ENCODE results near the gene KIF26B.
A peak's percentile ranks its signal among the peaks of the same experiment; 100 is the strongest.
"Not testable (repeated sequence)": the region's sequence is repeated elsewhere in the genome, so short reads cannot be mapped to it uniquely, and the experiment has no call there.

The KIF26B gene

GRCh38 chr1:245306628-245307410, 152.0 kb downstream of the KIF26B start:
- Histone ChIP-seq H3K4me3 (ENCODE audit: low read depth, low read length) (no peak overlapping the region), H3K36me3 (ENCODE audit: control insufficient read depth, insufficient read depth, low read length) (no peaks in the 10 kb centered on the region), H3K4me1 (ENCODE audit: control insufficient read depth, insufficient read depth, low read length) (peaks cover 12% of the 10 kb centered on the region), H3K9me3 (ENCODE audit: control insufficient read depth, insufficient read depth, low read depth, low read length) (peaks cover 4% of the 10 kb centered on the region; the same call in 1 of the 2 replicates), H3K27me3 (ENCODE audit: control insufficient read depth, insufficient read depth, low read length) (no peaks in the 10 kb centered on the region), H3K27ac (ENCODE audit: low read depth, low read length) (no peak overlapping the region), H3K9ac (ENCODE audit: low read length) (no peak overlapping the region)

- peaks cover 4% of the 10 kb centered on the region; the same call in 1 of the 2 replicates for H3K9me3 ChIP-seq (ENCODE audit: control insufficient read depth, insufficient read depth, low read depth, low read length)
- H3K27me3 ChIP-seq (ENCODE audit: control insufficient read depth, insufficient read depth, low read length) = no peaks in the 10 kb centered on the region
- H3K4me3 ChIP-seq (ENCODE audit: low read depth, low read length) = no peak overlapping the region
- no peak overlapping the region for H3K27ac ChIP-seq (ENCODE audit: low read depth, low read length)
- H3K36me3 ChIP-seq (ENCODE audit: control insufficient read depth, insufficient read depth, low read length) = no peaks in the 10 kb centered on the region
- peaks cover 20% of the 10 kb centered on the region for H3K4me1 ChIP-seq (ENCODE audit: control insufficient read depth, insufficient read depth, low read length)
- H3K9ac ChIP-seq (ENCODE audit: low read length) = peak overlapping the region; percentile 47
These were observed 156.1 kb downstream of the KIF26B start for GRCh38 chr1:245310571-245311531.

DNA sequence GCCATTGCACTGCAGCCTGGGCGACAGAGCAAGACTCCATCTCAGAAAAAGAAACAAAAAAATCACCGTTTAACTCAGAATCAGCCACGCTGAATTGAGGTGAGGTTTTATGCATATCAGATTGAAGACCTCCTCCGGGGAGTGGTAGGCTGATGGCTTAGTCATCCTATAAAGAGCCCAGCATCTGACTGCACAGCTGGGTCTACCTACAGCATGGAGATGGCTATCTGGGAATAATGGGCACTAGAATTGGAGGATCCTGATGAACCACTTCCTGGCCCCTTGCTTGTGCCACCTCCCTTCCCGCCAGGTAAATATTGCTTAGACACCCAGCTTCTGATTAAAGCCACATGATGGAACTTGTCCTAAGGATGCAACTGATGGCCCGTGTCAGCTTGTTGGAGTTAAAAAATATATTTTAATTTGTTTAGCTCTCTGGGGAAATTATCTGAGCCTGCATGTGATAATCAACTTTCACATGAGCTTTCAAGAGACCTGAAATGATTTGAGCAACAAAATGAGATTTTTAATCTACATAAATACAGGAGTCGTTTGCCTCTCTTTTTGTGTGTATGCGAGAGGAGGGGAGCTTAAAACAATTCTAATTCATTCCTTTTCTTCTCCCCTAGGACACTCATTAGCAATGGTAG, 157.2 kb downstream of the KIF26B start:
- Histone ChIP-seq H3K27me3 (ENCODE audit: control insufficient read depth, insufficient read depth, low read length) (no peaks in the 10 kb centered on the region), H3K4me1 (ENCODE audit: control insufficient read depth, insufficient read depth, low read length) (peaks cover 20% of the 10 kb centered on the region), H3K36me3 (ENCODE audit: control insufficient read depth, insufficient read depth, low read length) (no peaks in the 10 kb centered on the region), H3K4me3 (ENCODE audit: low read depth, low read length) (no peak overlapping the region), H3K9me3 (ENCODE audit: control insufficient read depth, insufficient read depth, low read depth, low read length) (peaks cover 4% of the 10 kb centered on the region; the same call in 1 of the 2 replicates), H3K9ac (ENCODE audit: low read length) (no peak overlapping the region), H3K27ac (ENCODE audit: low read depth, low read length) (no peak overlapping the region)

DNA sequence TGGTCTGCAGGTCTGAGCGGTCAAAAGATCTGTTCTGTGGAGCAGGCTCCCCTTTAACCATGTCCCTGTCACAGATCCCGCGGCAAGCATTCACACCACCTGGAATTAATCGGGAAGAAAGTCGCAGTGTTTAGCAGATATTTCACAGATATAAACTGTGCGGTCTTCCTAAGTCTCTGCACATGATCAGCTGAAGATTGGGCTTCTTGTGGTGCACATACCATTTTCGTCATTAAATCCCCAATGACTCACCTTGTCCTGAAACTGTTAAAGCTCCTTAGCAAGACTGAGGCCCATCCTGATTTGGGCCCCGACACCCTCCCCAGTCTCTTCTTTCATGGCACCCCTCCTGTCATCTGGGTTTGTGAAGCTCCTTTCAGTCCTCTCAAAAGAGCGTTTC, 158.8 kb downstream of the KIF26B start:
- Histone ChIP-seq H3K9ac (ENCODE audit: low read length) (no peak overlapping the region), H3K4me1 (ENCODE audit: control insufficient read depth, insufficient read depth, low read length) (peaks cover 25% of the 10 kb centered on the region), H3K27ac (ENCODE audit: low read depth, low read length) (no peak overlapping the region), H3K36me3 (ENCODE audit: control insufficient read depth, insufficient read depth, low read length) (no peaks in the 10 kb centered on the region), H3K4me3 (ENCODE audit: low read depth, low read length) (no peak overlapping the region), H3K9me3 (ENCODE audit: control insufficient read depth, insufficient read depth, low read depth, low read length) (peaks cover 4% of the 10 kb centered on the region; the same call in 1 of the 2 replicates), H3K27me3 (ENCODE audit: control insufficient read depth, insufficient read depth, low read length) (no peaks in the 10 kb centered on the region)

DNA sequence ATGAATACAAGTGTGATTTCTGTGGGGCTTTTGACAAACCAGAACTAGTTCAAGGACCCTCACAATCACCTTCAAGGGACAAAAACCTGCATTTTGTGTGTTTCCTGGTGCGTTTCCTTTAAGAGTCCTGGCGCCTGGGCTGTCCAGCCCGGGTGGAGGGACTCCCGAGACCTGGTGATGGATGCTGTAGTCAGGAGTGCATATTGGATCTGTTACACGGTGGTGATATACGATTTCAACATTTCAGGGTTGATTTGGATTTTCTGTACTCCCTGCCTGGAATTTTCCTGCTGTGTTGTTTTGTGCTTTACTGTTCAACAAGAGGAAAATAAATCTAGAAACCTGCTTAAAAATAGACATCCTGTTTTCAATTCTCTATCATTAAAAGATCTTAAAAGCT, 162.0 kb downstream of the KIF26B start:
- H3K4me3 ChIP-seq (ENCODE audit: low read depth, low read length) = no peak overlapping the region
- peaks cover 13% of the 10 kb centered on the region for H3K4me1 ChIP-seq (ENCODE audit: control insufficient read depth, insufficient read depth, low read length)
- H3K9ac ChIP-seq (ENCODE audit: low read length) = no peak overlapping the region
- H3K36me3 ChIP-seq (ENCODE audit: control insufficient read depth, insufficient read depth, low read length) = no peaks in the 10 kb centered on the region
- H3K9me3 ChIP-seq (ENCODE audit: control insufficient read depth, insufficient read depth, low read depth, low read length) = no peaks in the 10 kb centered on the region
- no peak overlapping the region for H3K27ac ChIP-seq (ENCODE audit: low read depth, low read length)
- no peaks in the 10 kb centered on the region for H3K27me3 ChIP-seq (ENCODE audit: control insufficient read depth, insufficient read depth, low read length)

GRCh38 chr1:245317217-245317616, 162.4 kb downstream of the KIF26B start:
- Histone ChIP-seq H3K9me3 (ENCODE audit: control insufficient read depth, insufficient read depth, low read depth, low read length) (no peaks in the 10 kb centered on the region), H3K27me3 (ENCODE audit: control insufficient read depth, insufficient read depth, low read length) (no peaks in the 10 kb centered on the region), H3K4me3 (ENCODE audit: low read depth, low read length) (no peak overlapping the region), H3K4me1 (ENCODE audit: control insufficient read depth, insufficient read depth, low read length) (peaks cover 9% of the 10 kb centered on the region), H3K36me3 (ENCODE audit: control insufficient read depth, insufficient read depth, low read length) (no peaks in the 10 kb centered on the region), H3K27ac (ENCODE audit: low read depth, low read length) (no peak overlapping the region), H3K9ac (ENCODE audit: low read length) (no peak overlapping the region)

DNA sequence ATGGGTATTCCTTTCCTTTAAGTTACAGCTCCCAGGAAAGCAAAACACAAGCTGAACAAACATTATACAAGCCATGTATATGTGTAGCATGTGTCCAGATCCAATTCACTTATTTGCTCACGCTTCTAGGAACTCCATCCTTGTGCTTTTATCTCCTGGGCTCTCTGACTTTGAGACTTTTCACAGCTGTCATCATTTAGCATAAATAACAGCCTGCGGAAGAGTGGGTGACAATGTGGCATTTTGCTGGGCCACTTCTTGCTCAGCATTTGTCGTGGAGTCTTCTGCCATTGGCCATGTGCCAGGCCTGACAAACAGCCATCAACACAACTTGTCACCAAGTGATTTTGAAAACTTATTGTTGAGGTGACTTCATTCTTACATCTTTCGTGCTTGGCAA, 164.3 kb downstream of the KIF26B start:
- no peak overlapping the region for H3K4me3 ChIP-seq (ENCODE audit: low read depth, low read length)
- H3K36me3 ChIP-seq (ENCODE audit: control insufficient read depth, insufficient read depth, low read length) = no peaks in the 10 kb centered on the region
- H3K27ac ChIP-seq (ENCODE audit: low read depth, low read length) = no peak overlapping the region
- H3K9ac ChIP-seq (ENCODE audit: low read length) = no peak overlapping the region
- no peaks in the 10 kb centered on the region for H3K9me3 ChIP-seq (ENCODE audit: control insufficient read depth, insufficient read depth, low read depth, low read length)
- H3K27me3 ChIP-seq (ENCODE audit: control insufficient read depth, insufficient read depth, low read length) = no peaks in the 10 kb centered on the region
- H3K4me1 ChIP-seq (ENCODE audit: control insufficient read depth, insufficient read depth, low read length) = peaks cover 5% of the 10 kb centered on the region; the same call in 1 of the 2 replicates

GRCh38 chr1:245322673-245323072, 167.9 kb downstream of the KIF26B start:
- no peaks in the 10 kb centered on the region; the same call in 1 of the 2 replicates for H3K4me1 ChIP-seq (ENCODE audit: control insufficient read depth, insufficient read depth, low read length)
- H3K4me3 ChIP-seq (ENCODE audit: low read depth, low read length) = no peak overlapping the region
- no peaks in the 10 kb centered on the region for H3K27me3 ChIP-seq (ENCODE audit: control insufficient read depth, insufficient read depth, low read length)
- no peaks in the 10 kb centered on the region for H3K36me3 ChIP-seq (ENCODE audit: control insufficient read depth, insufficient read depth, low read length)
- no peaks in the 10 kb centered on the region for H3K9me3 ChIP-seq (ENCODE audit: control insufficient read depth, insufficient read depth, low read depth, low read length)
- no peak overlapping the region for H3K9ac ChIP-seq (ENCODE audit: low read length)
- no peak overlapping the region for H3K27ac ChIP-seq (ENCODE audit: low read depth, low read length)

GRCh38 chr1:245323765-245324164, 169.0 kb downstream of the KIF26B start:
- H3K27me3 ChIP-seq (ENCODE audit: control insufficient read depth, insufficient read depth, low read length); H3K4me1 ChIP-seq (ENCODE audit: control insufficient read depth, insufficient read depth, low read length); H3K4me3 ChIP-seq (ENCODE audit: low read depth, low read length); H3K9me3 ChIP-seq (ENCODE audit: control insufficient read depth, insufficient read depth, low read depth, low read length); H3K36me3 ChIP-seq (ENCODE audit: control insufficient read depth, insufficient read depth, low read length); H3K27ac ChIP-seq (ENCODE audit: low read depth, low read length); H3K9ac ChIP-seq (ENCODE audit: low read length): not testable (repeated sequence)

- no peaks in the 10 kb centered on the region for H3K9me3 ChIP-seq (ENCODE audit: control insufficient read depth, insufficient read depth, low read depth, low read length)
- peaks cover 4% of the 10 kb centered on the region; the same call in 1 of the 2 replicates for H3K4me1 ChIP-seq (ENCODE audit: control insufficient read depth, insufficient read depth, low read length)
- H3K9ac ChIP-seq (ENCODE audit: low read length) = no peak overlapping the region
- no peaks in the 10 kb centered on the region; the same call in 1 of the 2 replicates for H3K27me3 ChIP-seq (ENCODE audit: control insufficient read depth, insufficient read depth, low read length)
- no peak overlapping the region for H3K27ac ChIP-seq (ENCODE audit: low read depth, low read length)
- H3K36me3 ChIP-seq (ENCODE audit: control insufficient read depth, insufficient read depth, low read length) = no peaks in the 10 kb centered on the region
- H3K4me3 ChIP-seq (ENCODE audit: low read depth, low read length) = no peak overlapping the region
These were observed 171.4 kb downstream of the KIF26B start for GRCh38 chr1:245325922-245326795.

Measured in HUES6 (cell line).